ENCODE data around the gene CD99. TPM values are rescaled to one million over a fixed set of nuclear protein-coding genes. Genes with fewer than 3 reads are reported as not detected.

The CD99 gene
- total RNA-seq, 6 experiments from 2014 or later: 526 to 610 (median 584) TPM

GRCh38 chrX:2709556-2709955, 18.5 kb downstream of the CD99 start:
- Mint-ChIP-seq H3K36me3 (ENCODE audit: low read depth) (peaks cover 22% of the 10 kb centered on the region), H3K27me3 (ENCODE audit: insufficient read depth) (peaks cover 10% of the 10 kb centered on the region), H3K4me1 (ENCODE audit: low read depth) (peaks cover 60% of the 10 kb centered on the region), H3K27ac (peak overlapping the region; percentile 97), H3K4me3 (peak overlapping the region; percentile 84), H3K9me3 (no peaks in the 10 kb centered on the region)
- DNase-seq: no peak
- TF ChIP-seq CTCF (IDR thresholded peaks at IDR 0.05): no peak

- peak overlapping the region; percentile 84 for H3K4me3 Mint-ChIP-seq
- no peaks in the 10 kb centered on the region for H3K9me3 Mint-ChIP-seq
- H3K4me1 Mint-ChIP-seq (ENCODE audit: low read depth): peaks cover 54% of the 10 kb centered on the region
- H3K27me3 Mint-ChIP-seq (ENCODE audit: insufficient read depth): peaks cover 10% of the 10 kb centered on the region
- H3K27ac Mint-ChIP-seq: peak overlapping the region; percentile 97
- peaks cover 19% of the 10 kb centered on the region for H3K36me3 Mint-ChIP-seq (ENCODE audit: low read depth)
- no peak for TF ChIP-seq CTCF (IDR thresholded peaks at IDR 0.05)
- peak; percentile 92 for DNase-seq
Measured at GRCh38 chrX:2710041-2710840, 19.1 kb downstream of the CD99 start.

- H3K27ac Mint-ChIP-seq: peak overlapping the region; percentile 42
- H3K36me3 Mint-ChIP-seq (ENCODE audit: low read depth): peaks cover 22% of the 10 kb centered on the region
- H3K4me1 Mint-ChIP-seq (ENCODE audit: low read depth): peaks cover 44% of the 10 kb centered on the region
- no peaks in the 10 kb centered on the region for H3K9me3 Mint-ChIP-seq
- peaks cover 10% of the 10 kb centered on the region for H3K27me3 Mint-ChIP-seq (ENCODE audit: insufficient read depth)
- DNase-seq: no peak
- TF ChIP-seq CTCF (IDR thresholded peaks at IDR 0.05): no peak
- no peak overlapping the region for H3K4me3 Mint-ChIP-seq
Measured at GRCh38 chrX:2711441-2711840, 20.3 kb downstream of the CD99 start.

GRCh38 chrX:2712428-2712827, 21.3 kb downstream of the CD99 start:
- no peak for TF ChIP-seq CTCF (IDR thresholded peaks at IDR 0.05)
- peaks cover 35% of the 10 kb centered on the region for H3K4me1 Mint-ChIP-seq (ENCODE audit: low read depth)
- DNase-seq: no peak
- H3K27me3 Mint-ChIP-seq (ENCODE audit: insufficient read depth): peaks cover 10% of the 10 kb centered on the region
- H3K27ac Mint-ChIP-seq: no peak overlapping the region
- peaks cover 26% of the 10 kb centered on the region for H3K36me3 Mint-ChIP-seq (ENCODE audit: low read depth)
- H3K9me3 Mint-ChIP-seq: no peaks in the 10 kb centered on the region
- no peak overlapping the region for H3K4me3 Mint-ChIP-seq

GRCh38 chrX:2712890-2713840, 22.1 kb downstream of the CD99 start:
- Mint-ChIP-seq H3K9me3 (no peaks in the 10 kb centered on the region), H3K4me3 (no peak overlapping the region), H3K4me1 (ENCODE audit: low read depth) (peaks cover 27% of the 10 kb centered on the region), H3K27ac (no peak overlapping the region), H3K27me3 (ENCODE audit: insufficient read depth) (peaks cover 10% of the 10 kb centered on the region), H3K36me3 (ENCODE audit: low read depth) (peaks cover 24% of the 10 kb centered on the region)
- DNase-seq: no peak
- no peak for TF ChIP-seq CTCF (IDR thresholded peaks at IDR 0.05)

Data from HFFc6 (cell line).